COLO829 (cell line): ENCODE data around the gene ZC3H7B.
A peak's percentile ranks its signal among the peaks of the same experiment; 100 is the strongest.

Source experiments
- DNase-seq: peaks from one replicate; pipeline ENCODE4 v3.0.0; 2012; ENCODE audit warnings: low spot score

The ZC3H7B gene

DNA sequence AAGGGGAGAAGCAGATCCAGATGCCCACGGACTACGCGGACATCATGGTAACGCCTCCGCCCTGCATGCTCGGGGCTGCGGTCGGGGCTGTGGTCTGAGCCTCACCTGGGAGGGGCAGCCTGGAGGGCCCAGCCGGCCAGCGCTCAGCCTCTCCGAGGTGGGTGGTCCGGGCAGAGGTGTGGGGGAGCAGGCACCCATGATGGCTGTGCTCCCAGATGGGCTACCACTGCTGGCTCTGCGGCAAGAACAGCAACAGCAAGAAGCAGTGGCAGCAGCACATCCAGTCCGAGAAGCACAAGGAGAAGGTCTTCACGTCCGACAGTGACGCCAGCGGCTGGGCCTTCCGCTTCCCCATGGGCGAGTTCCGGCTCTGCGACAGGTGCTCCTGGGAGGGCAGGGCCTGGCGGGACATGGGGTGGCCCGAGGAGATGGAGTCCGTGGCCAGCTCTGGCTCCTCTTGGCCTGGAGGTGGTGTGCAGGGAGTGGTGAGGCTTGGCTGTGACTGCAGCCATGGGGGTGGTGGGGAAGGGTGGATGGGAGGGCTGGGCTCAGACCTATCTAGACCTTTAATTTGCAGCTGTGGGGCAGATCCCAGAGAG, 55.2 kb downstream of the ZC3H7B start:
- DNase-seq, result no peak

DNA sequence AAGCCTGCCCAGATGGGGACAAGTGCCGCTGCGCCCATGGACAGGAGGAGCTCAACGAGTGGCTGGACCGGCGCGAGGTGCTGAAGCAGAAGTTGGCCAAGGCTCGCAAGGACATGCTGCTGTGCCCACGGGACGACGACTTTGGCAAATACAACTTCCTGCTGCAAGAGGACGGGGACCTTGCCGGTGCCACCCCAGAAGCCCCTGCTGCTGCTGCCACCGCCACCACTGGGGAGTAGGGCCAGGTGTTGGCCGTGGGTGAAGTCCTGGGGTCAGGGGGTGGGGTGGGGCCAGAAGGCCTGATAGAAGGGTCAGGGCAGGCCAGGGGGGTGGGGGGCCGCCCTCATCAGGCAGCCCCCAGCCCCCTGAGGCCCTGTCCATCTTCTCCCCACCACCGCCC, 55.9 kb downstream of the ZC3H7B start:
- no peak for DNase-seq

DNA sequence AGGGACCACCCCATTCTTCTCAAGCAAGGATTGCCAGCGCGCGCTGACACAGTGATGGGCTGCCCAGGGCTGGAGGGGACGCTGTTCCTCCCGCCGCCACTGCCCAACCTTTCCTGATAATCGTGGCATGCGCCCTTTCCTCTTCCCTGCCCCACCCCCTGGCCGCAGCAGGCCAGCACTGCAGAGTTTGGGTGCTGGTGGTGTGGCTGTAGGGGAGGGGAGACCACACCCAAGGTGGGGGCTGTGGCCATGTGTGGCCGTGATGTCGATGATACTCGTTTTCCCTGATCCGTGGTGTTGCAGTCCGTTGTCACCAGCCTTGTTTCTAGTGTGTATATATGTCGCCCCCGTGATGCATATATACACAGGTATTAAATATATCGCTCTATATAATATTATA, 57.6 kb downstream of the ZC3H7B start:
- DNase-seq, result no peak

DNA sequence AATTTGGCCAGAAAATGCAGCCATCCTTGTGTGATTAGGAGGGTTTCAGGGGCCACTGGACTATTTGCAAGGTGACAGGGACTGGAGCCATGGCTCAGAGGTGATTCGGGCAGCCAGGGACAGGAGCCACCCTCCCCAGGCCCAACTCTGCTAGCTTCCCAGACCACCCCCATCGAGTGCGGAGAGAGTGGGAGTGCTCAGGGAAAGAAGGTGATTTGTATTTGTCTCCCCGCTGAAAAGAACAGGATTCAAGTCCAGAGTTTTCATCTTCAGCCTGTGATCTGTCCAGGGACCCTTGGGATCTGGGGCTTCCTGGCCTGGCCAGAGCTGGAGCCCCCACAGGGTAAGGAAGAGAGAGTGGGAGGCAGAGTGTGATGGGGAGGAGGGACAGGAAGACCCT, 58.1 kb downstream of the ZC3H7B start:
- no peak for DNase-seq

DNA sequence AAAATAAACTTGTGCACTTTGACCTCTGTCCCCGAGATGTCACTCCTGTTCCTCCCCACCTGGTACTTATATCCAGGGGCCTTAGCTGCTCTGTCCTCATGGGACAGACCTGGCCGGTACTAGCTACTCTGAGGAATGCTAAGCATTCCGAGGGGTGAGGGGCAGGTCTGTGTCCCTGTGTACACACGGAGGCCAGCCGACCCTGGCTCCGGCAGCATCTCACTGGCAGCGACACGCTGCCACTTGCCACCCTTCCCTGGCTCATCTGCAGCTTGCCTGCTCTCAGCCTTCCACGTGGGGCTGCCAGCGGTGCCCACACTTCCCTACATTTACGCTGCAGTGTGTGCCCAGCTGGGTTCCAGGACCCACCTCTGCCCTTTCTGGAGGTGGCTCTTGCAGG, 58.8 kb downstream of the ZC3H7B start:
- DNase-seq, result no peak

DNA sequence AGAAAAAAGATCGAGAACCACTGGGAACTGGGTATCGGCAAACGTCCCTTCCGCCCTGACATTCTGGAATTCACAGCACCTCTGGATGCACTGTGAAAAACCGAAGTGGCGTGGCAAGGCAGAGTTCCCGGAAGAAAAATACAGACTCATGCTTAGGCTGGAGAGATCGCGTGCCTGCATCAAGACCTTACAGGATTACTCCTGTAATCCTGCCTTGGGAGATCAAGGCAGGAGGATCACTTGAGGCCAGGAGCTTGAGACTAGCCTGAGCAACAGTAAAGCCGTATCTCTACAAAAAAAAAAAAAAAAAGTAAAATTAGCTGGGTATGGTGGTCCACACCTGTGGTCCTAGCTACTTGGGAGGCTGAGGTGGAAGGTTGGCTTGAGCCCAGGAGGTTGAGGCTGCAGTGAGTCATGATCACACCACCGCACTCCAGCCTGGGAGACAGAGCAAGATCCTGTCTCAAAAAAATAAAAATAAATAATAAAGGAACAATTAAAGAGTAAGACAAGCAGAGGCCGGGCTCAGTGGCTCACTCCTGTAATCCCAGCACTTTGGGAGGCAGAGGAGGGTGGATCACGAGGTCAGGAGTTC, 60.5 kb downstream of the ZC3H7B start:
- DNase-seq, result no peak

DNA sequence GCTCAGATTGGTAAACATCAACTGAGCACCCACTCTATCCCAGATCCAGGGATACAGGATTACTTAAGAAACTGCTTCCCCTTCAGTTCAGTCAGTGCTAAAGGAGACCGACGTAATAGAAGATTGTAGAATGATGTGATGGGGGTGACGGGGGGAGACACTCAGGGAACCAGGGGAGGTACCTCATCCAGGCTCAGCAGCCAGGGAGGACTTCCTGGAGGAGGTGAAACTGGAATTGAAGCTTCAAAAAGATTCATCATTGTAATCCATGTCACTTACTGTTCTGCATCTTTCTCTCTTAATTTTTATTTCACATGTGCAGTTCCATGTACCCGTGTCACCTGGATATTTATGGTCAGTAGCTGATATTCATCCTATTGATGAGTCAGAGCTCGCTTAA, 61.3 kb downstream of the ZC3H7B start:
- no peak for DNase-seq

DNA sequence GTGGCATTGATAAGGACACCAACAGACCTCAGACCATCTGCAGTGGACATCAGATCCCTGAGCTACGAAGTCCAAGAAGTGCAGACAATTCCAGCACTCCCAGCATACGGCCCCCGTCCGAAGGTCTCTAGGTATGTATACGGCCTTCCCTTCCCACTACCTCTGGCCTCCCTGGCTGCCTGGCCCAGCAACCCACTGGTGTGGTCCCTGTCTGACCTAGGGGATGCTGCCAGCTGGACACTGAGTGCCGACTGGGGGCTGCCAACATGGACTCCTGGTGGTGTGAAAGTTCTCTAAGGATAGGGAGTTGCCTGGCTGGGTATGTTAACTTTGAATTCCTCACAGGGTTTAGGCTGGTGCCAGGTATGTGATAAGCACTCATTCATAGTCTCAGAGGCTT, 62.9 kb downstream of the ZC3H7B start:
- DNase-seq, result no peak

DNA sequence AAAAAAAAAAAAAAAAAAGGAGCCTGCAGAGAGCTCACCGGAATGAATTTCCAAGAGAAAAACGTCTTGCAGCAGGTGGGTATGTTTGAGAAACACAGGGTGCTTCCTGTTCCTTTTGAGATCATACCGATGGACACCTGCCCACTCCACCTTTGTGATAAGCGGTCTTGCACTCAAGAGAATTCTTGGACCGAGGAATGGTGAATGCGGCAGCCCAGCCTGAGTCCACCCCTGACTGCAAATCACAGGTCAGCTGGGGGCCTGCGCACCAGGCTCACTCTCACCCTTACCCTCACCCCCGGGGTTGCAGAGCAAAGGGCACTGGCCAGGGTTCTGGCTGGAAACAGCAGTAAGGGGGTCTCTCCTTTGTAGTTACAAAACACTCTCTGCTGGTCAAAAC, 63.6 kb downstream of the ZC3H7B start:
- no peak for DNase-seq

DNA sequence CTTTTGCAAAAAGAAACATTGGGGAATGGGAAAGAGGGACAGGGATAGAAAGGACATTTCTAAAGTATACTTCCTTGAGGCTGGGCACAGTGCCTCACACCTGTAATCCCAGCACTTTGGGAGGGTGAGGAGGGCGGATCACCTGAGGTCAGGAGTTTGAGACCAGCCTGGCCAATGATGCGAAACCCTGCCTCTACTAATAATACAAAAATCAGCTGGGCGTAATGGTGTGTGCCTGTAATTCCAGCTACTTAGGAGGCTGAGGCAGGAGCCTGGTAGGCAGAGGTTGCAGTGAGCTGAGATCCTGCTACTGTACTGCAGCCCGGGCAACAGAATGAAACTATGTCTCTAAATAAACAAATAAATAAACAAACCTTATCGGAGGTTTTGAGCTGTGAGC, 64.1 kb downstream of the ZC3H7B start:
- DNase-seq, result no peak

DNA sequence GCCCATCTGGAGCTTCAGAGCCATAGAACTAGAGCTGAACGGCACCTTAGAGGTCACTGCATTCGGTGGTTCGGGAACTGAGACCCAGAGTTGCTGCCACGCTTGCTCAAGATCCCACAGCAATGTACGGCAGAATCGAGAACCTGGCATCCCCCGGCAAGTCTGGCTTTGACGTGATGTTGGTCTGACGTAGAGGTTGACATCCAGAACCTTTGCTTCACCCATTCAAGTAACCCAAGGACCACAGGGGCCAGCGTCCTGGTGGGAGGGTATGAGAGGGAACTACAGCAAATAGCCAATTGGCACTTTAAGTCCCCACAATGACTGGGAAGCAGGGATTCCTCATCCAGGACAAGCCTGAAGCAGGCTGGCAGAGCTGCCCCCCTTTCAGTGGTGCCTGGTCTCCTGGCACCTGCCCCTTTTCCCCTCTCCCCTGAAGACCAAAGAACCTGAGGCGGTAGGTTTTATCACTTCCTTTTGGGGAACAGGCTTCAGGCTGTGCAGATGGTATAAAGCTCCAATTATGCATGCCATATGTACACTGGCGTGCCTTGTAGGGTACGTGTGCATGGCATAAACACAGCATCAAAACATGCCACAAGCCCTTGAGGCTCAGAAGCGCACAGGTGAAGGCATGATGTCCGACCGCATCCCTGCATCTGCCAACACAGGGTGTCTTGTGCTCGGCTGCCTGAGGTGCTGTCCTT, 65.2 kb downstream of the ZC3H7B start:
- DNase-seq, result no peak

DNA sequence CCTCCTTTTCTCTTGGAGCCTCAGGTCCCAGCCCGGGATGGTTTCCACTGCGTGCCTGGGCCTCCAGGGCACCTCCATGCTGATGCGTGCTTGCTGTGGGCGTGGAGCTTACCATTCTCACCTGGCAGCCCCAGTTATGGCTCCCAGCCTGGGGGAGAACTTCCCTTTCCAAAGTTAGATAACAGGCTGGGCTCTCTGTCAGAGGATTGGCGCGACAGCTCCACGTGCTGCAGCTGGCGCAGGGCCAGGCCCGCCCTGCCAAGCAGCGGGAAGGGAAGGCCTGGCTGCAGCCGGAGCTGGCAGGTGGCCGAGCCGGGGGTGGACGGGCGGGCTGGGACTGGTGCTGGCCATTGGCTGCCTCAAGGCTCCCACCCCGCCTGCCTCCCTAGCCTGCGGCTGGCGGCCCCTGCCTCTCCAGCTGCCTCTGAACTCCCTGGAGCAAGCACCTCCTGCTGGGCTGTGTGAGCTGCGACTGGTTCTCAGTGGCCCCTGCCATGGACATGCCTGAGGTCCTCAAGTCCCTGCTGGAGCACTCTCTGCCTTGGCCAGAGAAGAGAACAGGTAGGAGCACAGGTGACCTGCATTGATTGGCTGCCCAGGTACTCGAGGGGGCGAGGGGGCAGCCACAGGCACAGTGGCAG, 65.8 kb downstream of the ZC3H7B start:
- peak; percentile 90 for DNase-seq

DNA sequence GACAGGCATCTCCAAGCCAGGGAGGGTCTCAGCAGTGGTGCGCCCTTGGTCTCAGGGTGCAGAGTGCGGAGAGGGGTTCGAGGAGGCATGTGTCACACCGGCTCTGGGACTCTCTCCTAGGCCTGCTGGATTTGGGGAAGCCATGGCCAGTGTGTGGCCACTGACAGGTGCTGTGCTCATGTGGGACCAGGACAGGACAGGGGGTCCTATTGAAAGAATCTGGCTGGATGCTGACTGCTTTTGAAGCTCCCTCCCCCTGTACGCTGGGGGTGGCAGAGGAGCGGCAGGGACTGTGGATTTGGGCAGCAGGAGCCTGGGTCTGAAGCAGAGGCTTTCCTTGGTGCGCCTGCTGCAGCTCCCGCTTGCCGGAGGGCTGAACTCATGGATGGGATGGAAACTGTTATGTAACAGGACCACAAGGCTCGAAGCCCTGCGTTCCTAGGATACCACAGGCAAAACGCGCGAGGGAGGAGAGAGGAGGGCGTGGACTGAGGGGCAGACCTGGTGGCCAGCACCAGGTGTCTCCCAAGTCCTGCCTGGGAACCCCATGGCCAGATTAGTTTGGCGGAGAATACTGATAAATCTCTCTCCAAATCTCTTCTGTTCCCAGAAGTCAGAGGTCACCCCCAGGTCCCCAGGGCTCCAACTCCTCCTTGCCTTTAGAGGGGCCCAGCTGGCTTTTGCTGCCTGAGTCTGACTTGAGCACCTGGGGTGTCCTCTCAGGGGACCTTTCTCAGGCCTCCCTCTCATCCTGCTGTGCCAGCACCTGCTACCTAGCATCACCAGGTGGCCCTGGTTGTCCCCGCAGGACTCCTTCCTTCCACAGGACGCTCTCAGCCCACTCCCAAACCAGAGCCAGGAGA, 66.6 kb downstream of the ZC3H7B start:
- DNase-seq, result no peak

DNA sequence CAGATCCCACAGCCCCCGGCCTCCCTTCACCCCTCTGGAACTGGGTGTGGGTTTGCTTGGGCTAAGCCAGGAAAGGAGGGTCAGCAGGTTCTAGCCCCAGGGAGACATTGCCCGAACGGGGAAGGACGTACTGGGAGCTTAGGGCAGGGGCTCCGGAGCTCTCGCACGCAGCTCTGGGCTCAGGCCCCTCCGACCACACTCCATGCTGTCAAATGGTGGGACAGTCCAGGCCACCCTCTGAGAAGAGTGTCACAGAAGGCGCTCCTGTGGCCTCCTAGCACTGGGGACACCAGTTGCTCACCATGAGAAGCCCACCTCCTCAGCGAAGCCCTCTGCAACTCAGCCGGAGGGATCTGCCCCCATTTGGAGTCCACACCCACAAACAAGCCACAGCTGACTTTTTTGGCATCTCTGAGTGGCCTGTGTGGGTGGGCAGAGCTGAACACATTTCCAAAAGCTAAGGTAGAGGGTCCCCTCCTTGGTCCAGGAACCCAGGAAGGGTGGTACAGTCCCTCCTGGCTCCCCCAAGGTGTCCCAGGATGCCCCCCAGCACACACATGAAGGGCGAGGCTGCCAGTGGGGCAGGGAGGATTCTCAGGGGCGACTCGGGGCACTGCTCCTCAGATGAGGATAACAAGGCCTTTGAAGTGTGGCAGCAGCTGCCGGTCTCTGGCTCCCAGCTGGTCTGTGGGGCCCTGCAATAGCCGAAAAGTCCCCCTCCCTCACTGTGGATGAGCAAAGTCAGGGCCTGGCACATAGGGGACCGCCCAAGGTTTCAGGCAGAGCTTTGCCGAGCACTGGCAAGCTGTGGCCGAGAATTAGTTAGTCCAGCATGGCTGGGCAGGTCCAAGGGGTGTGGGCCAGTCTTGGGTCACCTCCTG, 67.5 kb downstream of the ZC3H7B start:
- DNase-seq, result no peak

DNA sequence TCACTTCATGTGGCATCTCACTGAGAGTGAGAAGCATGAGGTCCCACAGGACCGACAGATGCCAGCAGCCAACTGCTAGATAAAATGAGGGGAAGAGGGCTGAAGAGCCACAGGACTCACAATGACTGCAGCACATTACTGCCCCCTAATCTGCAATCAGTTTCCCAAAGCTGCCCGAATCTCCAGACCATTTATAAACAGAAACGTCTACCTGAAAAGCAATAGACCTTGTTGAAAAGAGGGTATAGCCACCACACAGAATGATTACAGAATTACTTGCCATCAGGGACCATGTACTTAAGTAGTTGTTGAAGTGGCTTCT, 68.1 kb downstream of the ZC3H7B start:
- DNase-seq, result no peak

DNA sequence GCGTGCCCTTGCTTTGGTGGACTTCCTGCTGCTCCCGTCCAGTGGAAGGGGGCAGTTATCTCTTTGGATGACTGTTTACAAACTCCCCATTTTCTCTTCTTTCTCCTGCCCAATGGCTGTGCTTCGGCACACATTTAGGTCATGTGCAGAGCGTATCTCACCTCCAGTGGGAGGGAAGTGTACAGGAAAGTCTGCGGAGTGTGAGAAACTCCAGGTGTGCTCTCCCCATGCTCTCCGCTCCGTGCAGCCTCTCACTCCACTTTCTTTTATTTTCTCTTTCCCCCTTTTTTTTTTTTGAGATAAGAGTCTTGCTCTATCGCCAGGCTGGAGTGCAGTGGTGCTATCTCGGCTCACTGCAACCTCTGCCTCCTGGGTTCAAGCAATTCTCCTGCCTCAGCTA, 68.5 kb downstream of the ZC3H7B start:
- no peak for DNase-seq

DNA sequence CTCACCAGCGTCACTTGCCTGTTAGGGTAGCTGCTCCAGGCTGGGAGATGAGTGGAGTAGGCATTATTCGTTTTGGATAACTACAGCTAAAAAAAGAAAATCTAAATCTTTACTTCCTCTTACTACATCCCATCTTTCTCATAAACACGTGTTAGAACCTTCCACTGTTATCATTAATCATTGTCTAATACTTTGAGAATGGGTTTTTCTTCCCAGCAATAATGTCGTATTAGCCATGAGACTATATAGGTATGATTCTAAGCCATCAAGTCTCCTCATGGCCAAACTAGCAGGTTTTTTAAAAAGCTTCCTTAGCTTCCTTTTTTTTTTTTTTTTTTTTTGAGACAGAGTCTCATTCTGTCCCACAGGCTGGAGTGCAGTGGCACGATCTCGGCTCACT, 76.5 kb downstream of the ZC3H7B start:
- no peak for DNase-seq

DNA sequence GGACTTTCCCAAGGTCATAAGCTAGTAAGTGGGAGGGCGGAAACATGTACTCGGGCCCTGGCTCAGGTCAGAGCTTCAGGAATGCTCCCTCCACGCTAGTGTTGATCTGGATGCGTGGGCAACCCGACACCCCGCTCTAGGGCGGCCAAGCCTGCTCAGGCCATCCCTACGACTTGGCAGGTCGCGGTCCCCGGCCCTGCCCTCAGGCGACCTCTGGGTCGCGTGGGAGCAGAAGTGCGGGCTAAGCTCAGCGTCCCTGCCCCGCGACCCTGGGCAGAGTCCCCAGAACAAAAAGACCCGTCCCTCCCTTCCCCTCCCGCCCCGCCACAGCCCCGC, 79.6 kb downstream of the ZC3H7B start:
- peak; percentile 70 for DNase-seq

DNA sequence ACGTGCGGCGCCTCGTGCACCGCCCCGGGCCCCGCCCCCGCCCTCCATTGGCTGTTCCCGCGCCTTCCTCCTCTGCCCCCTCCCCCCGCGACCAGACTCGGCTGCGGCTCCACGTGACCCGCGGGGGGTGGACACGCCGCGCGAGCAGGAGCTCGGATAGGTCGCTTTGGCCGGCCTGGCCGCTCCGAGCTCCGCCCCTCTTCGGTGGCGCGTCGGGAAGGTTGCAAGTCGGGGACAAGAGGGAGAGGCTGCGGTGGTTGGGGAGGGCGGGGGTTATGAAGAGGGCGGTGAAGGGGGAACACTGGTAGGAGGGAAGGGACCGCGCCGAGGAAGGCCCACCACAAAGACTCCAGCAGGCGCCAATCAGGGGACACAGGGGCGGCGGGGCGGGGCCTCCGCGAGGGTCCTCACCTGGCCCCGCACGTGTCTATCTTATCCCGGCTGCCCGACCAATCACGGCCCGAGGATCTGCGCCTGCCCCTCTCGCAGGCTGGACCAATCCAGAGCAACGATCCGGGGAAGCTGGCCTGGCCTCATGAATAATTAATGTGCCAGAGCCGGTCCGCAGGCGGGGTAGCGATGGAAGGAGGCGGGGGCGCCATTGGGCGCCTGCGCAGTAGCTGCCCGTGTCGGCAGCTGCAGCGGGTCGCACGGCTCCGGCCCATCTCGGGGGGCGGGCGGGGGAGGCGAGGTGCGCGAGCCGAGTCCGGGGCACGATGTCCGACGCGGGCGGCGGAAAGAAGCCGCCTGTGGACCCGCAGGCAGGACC, 80.2 kb downstream of the ZC3H7B start, which contains the start of gene TEF:
TEF (plus strand) TSS at position 614 of the 769 bp plus-strand sequence; CDS start at position 717, 103 bp downstream.
- DNase-seq, result peak; percentile 100

DNA sequence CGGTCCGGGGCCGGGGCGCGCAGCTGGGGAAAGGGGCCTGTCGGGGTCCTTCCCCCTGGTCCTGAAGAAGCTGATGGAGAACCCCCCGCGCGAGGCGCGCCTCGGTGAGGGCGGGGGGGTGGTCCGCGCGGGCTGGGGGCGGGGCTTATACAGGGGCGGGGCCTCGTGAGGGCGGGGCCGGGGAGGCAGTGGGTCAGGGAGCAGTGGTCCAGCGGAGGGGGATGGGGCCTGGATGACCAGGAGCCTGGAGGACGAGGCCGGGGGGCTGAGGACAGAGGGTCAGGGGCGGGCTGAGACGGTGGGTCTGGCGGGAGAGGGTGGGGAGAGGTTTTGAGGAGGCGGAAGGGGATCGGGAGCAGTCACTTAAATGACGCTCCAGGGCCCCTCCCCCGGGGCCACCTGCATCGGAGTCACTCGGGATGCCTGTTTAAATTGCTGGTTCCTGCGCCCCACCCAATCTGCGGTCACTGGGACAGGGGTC, 80.8 kb downstream of the ZC3H7B start:
- peak; percentile 70 for DNase-seq

DNA sequence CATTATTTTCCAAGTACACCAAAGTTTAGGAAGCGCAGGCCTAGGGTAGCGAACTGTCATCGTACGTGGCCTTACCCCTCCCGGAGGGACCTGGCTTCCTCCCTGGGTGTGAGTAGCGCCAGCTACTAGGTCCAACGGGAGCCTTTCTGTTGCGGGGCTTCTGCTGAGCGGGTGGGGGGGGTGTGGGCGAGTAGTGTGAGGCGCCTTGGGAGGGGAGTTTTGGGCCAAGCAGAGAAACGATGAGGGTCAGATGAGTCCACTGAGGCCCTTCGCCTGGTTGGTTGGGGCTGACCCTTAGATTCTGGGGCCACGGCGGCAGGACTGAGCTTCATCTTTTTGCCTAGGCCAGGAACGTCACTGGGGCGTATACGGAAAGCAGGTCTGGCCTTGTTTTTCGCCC, 81.3 kb downstream of the ZC3H7B start:
- no peak for DNase-seq
